HG02610 (cell line): ENCODE results near the gene NAT14.

Experiments used
- ATAC-seq: cut with Tn5 transposase; IDR thresholded peaks from one replicate; pipeline ENCODE4 v1.9.1; 2021; ENCODE audit warnings: mild to moderate bottlenecking, moderate library complexity; ENCODE audit not compliant: unreplicated experiment

NAT14 gene

DNA sequence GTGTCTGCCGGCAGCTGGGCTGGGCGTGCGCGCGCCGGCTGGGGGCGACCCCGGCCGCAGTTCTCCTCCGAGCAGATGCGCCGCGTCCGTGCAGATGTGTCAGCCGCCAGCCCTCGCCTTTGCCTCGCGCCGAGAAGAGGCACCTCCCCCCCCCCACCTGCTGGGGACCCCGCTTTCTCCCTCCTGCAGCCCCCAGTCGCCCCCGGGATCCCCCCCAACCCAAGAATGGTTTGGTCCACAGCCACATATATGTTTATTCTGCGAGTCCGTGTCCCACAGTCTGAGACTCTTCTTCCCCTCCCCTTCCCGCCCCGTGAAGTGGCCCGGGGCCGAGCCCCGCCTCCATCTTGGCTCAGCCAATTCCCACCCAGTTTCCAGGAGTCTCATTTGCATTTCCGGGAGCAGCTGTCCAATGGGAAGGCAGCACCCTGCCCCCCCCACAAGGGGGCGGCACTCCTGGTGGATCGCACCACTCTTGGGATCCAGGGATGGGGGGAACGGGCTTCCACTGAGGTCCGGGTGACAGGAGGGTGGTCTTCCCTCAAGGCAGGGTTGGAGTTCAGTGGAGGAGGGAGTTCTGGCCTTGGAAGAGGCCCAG, 32.1 kb upstream of the NAT14 start:
- no peak for ATAC-seq

DNA sequence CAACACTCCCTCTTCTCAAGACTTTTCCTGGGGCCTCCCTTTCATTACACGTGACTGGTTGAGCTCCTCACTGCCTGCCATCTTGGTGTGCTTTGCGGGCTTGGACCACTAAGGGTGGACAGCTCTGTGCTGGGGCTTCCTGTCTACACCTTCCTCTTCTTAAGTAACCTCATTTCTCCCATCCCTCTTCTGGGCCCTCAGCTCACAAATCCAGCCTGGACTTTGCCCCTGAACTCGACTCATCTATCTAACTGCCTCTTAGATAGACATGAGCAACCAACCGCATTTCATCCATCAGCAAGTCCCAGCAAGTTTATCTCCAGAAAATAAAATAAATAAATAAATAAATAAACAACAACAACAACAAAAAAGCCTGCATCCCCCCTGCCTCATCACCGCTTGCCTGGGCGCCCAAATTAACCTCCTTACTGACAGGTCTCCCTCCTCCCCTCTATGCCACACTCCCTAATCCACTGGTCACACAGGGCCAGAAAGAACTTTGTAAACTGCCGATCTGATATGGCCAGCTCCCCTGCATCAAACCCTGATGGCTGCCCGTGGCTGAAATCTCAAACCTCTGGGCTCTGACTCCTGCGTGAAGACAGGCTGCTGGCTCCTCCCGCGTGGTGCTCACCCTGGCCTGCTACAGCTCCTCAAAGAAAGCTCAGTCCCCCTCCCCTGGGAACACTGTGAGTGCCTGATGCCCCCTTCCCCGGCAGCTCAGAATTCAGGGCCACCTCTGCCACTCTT, 31.3 kb upstream of the NAT14 start:
- no peak for ATAC-seq

DNA sequence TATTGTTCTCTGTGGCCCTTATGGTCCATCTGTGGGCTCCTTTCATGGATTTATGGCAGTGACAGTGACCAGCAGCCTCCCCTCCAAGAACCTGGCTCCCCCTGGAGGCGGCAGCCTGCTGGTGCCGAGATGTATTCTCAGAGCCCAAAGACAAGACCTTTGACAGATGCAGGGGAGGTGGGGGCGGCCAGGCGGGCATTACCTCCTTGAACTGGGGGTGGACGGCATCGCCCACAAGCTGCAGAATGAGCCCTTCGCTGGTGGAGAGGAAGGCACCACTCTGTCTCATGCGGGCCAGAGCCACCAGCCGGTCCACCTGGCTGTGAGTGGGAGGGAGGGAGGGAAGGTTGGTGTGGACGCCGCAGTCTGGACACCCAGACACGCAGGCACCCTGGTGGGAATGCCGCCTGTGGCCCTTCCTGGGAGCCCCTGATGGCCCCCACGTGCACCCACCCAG, 30.2 kb upstream of the NAT14 start:
- no peak for ATAC-seq

DNA sequence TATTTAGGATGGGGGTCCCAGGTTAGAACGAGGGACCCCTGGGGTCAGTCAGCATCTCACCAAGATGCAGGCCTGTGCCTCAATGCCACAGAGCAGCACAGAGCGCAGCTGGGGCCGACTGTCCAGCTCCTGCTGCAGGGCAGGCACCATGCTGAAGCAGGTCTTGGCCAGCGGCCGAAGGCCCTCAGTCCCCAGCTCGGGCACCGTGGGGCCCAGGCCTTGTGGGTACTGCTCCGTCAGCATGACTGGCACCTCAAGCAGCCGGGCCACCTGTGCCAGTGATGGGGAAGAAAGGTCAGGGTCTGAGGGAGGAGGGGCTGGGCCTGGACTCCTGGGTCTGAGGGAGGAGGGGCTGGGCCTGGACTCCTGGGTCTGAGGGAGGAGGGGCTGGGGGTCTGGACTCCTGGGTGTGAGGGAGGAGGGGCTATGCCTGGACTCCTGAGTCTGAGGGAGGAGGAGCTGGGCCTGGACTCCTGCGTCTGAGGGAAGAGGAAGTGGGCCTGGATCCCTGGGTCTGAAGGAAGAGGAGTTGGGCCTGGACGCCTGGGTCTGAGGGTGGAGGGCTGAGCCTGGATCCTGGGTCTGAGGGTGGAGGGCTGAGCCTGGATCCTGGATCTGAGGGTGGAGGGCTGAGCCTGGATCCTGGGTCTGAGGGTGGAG, 29.3 kb upstream of the NAT14 start:
- no peak for ATAC-seq

DNA sequence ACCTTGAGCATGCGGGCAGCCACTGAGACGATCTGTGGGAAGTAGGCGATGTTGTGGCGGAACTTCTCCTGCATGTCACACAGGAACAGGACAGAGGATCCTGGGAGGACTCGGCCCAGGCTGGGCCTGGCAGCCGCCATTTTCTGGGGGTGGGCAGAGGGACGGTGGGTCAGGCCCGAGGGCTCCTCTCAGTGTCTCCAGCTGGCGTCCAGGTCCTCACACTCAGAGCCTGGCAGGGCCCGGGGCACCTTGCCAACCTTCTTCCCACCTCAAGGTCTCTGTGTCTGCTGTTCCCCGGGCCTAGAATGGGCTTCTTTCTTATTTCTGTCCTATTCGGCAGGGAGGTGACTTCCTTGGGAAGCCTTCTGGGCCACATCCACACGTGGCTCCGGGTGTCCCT, 28.6 kb upstream of the NAT14 start:
- ATAC-seq, result no peak

DNA sequence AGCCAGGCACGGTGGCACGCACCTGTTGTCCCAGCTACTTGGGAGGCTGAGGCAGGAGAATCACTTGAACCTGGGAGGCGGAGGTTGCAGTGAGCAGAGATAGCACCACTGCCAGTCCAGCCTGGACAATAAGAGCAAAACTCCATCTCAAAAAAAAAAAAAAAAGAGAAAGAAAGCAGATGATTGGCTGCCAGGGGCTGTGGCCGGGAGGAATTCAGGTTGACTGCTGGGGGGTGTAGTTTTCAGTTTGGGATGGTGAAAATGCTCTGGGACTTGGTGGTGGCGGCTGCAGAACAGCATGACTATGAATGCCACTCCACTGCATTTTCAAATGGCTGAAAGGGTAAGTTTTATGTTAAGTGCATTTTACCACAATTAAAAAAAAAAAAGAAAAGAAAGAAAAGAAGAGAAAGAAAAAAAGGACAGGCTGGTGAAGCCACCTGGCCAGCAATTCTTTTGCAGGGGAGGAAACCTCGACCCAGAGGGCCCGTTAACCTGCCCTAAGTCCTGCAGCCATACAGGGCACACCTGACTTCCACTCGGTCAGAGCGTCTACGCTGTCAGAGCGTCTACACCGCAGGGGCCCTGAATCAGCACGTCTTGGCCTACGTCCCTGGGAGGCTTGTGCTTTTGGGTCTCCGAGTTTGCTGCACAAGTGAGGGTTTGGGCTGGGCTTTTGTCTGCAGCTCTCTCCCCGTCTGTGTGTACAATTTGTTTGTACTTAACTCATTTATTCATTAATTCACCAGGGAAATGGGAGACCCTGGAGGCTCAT, 27.1 kb upstream of the NAT14 start:
- no peak for ATAC-seq

DNA sequence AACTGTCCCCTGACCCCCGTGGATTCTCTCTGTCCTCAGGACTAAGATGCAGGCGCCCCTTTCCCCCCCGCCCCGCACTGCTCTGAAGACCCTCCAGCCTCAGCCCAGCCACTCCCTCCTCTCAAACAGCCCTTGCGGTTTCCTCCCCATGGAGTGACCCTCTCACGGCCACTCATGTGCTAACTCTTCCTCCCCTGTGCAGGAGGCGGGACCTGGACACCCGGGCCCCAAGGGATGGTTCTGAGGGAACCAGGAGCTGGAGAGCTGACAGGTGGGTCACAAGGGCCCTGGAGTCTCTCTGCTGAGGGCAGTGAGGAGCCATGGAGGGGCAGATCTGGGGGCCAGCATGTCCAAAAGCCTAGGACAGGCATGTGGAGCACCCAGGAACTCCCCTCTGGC, 25.4 kb upstream of the NAT14 start:
- ATAC-seq, result no peak

DNA sequence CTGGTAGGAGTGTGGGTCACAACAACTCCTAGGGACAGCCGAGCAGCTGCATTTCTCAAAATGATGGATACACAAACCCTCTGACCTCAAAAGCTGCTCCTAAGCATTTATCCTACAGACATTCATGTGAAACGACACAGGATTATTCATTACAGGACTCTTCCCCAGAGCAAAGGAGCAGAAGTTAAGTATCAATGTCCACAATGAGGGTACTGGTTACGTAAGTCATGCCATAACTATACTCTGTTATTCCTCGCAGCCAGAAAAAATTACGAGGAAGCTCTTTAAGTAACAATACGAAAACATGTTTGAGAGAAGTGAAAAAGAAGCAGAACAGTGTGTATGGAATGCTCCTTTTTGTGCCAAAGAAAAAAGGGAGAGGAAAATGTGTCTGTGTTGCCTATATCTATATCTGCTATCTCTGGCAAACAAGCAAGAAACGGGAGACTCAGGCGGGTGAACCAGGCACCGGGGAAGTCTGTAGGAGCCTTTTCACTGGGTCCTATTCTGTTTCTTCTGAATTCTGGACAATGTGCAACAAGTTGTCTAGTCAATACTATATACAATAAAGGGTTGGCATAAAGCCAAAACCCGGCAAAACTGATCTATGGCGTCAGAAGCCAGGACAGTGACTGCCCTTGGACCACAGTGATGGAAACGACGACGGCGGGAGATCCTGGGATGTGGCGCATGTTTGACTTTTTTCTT, 24.9 kb upstream of the NAT14 start:
- ATAC-seq, result no peak

DNA sequence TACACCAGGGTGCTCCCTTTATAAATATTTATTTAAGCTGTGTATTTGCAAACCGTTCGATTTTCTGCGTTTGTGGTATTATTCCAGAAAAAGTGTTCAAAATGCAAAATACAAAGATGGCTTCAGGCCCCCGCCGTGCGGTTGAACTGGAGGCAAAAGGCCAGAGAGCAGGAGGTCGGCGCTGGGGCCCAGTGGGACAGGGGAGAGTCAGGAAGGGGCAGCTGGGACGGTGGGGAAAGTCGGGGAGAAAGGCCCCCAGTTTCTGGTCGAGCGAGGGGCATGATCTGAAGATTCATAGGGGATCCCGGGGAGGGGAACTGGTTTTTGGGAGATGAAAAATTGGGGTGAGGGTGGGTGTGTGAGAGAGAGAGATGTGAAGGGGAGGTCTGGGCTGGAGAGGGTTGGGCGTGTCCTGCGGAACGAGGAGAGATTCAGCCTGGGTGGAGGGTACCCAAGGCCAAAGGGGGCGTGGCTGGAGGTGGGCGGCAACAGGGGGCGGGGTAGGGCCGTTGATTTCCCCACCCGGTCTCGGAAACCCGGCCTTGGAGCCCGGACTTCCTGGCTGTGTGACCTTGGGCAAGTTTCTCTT, 24.2 kb upstream of the NAT14 start:
- no peak for ATAC-seq

- ATAC-seq, result peak; percentile 95
These were observed 23.6 kb upstream of the NAT14 start, which contains the start of gene ISOC2 for GRCh38 chr19:55461259-55461973. Gene ISOC2 (minus strand): TSS chr19:55461642. CDS start chr19:55456486, 5,156 bp downstream.

- ATAC-seq, result no peak
These were observed 22.9 kb upstream of the NAT14 start for GRCh38 chr19:55461974-55462626.

DNA sequence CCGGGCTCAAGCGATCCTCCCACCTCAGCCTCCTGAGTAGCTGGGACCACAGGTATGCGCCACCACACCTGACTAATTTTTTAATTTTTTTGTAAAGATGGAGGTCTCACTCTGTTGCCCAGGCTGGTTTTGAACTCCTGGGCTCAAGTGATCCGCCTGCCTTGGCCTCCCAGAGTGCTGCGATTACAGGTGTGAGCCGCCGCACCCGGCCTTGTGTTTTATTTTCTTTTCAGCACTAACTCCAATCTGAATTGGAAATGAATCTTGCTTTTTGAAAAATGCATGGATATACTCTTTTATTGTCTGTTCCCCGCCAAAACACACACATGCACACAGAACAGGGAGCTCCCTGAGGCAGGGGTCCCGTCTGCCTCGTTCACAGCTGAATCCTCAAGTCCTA, 22.3 kb upstream of the NAT14 start:
- no peak for ATAC-seq

- no peak for ATAC-seq
These were observed 21.4 kb upstream of the NAT14 start for GRCh38 chr19:55463583-55464031.

DNA sequence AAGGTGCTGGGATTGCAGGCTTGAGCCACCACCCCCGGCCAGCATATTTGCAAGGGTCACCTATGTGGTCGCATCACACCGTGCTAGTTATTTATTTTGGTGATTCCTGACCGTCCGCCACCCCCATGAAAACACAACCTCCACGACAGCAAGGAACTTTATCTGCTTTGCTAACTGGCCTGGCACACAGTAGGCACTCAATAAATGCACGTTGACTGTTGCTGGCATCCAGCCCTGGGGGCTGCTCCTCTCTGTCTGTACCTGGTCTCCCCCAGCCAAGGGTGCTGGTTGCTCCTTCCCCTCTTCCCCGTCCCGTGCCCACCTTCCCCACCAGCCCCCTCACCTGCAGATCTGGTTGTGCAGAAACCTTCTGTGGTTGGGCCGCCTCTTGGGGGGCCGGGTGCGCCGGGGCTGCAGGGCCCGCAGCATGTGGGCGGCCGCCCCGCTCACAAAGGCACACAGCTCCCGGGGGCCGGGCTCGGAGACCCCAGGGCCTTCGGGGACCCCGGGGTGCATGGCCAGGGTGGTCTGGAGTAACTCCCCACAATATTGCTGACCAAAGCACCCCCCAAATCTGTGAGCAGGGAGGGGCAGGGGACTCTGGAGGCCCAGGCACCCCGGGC, 20.8 kb upstream of the NAT14 start:
- ATAC-seq, result no peak

GRCh38 chr19:55464662-55465054, 20.3 kb upstream of the NAT14 start, which contains the start of gene C19orf85:
Gene C19orf85 (minus strand): TSS chr19:55464751. CDS start chr19:55464554, 197 bp downstream.
- no peak for ATAC-seq

DNA sequence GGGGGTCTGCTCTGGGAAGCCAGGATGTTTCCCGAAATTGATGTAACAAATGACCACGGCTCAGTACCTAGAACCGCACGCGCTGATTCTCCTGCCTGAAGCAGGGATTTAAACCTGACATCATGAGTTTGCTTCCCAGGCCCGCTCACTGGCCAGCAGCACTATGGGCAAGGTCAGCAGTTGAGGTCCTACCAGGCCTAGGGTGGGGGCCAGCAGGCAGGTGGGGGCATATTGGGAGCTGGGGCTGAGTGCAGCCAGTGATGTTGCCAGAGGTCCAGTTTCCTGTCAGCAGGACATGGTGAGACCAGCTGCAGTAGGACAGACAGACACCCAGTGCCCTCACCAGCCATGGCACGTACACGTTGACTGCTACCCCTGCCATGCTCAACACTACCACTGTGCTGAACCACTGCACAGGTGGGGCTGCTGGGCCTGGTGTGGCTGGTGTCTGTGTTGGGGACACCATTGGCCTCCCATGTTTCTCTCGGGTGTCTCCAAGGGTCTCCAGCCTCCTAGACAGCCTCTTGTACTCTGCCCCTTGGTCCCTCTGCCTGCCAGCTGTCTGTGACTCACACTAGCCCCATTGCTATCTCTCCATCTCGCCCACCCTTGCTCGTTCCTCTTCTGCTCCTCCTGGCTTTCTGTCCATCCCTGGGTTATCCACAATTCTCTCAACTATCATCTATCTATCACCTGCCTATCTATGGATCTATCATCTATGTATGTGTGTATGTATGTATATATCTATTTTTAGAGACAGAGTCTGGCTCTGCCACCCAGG, 19.3 kb upstream of the NAT14 start:
- ATAC-seq, result no peak

DNA sequence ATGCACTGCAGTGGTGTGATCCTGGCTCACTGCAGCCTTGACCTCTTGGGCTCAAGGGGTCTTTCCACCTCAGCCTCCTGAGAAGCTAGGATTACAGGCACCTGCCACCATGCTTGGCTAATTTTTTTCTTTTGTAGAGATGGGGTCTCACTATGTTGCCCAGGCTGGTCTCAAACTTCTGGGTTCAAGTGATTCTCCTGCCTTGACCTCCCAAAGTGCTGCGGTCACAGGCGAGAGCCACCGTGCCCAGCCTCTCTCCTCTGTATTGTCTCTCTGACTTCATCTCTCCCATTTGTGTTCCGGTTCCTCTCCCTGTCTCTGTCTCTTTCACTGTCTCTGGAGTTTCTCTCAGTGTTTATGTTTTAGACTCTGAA, 18.8 kb upstream of the NAT14 start:
- ATAC-seq, result no peak
